Measurements from ENCODE around the gene PELI1. TPM values are rescaled to one million over a fixed set of nuclear protein-coding genes. Genes with fewer than 3 reads are reported as not detected.
"Not testable (repeated sequence)": the region's sequence is repeated elsewhere in the genome, so short reads cannot be mapped to it uniquely, and the experiment has no call there.

Gene PELI1
- total and polyA plus RNA-seq, 2 donors (not counting 3 experiments of a cell fraction or from before 2014, with no cell fraction given), result 14.2 to 30.9 TPM

GRCh38 chr2:64080179-64080578 is 64.0 kb downstream of the PELI1 start:
- Histone ChIP-seq H2AFZ (ENCODE audit: low read depth, low read length) (no peak overlapping the region), H3K4me2 (ENCODE audit: insufficient read depth, low read length) (no peak overlapping the region), H3K4me3 (replicated peaks in 1 of 3; ENCODE audit: insufficient read depth in 1 of 3, low read depth in 1 of 3, low read length in 3 of 3) (no peak overlapping the region), H3K27ac (ENCODE audit: insufficient read depth, low read depth, low read length) (no peak overlapping the region), H3K9me1 (replicated peaks; ENCODE audit: control insufficient read depth, extremely low read depth, insufficient read depth, low read length) (no peaks in the 10 kb centered on the region), H4K20me1 (replicated peaks; ENCODE audit: control insufficient read depth, extremely low read depth, insufficient read depth, low read length) (no peaks in the 10 kb centered on the region), H3K27me3 (ENCODE audit: control insufficient read depth in 2 of 2, insufficient read depth in 2 of 2, low read length in 2 of 2) (no peaks in the 10 kb centered on the region), H3K9ac (replicated peaks; ENCODE audit: extremely low read depth, insufficient read depth, low read length) (no peak overlapping the region), H3K9me3 (replicated peaks; ENCODE audit: control insufficient read depth, insufficient read depth, low read length) (no peaks in the 10 kb centered on the region), H3K36me3 (ENCODE audit: control insufficient read depth in 2 of 2, extremely low read depth in 1 of 2, insufficient read depth in 2 of 2, low read length in 2 of 2) (no peaks in the 10 kb centered on the region), H3K4me1 (ENCODE audit: control insufficient read depth, extremely low read depth, insufficient read depth, low read length) (no peaks in the 10 kb centered on the region), H3K79me2 (ENCODE audit: control insufficient read depth, insufficient read depth, low read length) (no peaks in the 10 kb centered on the region)
- intact Hi-C loops (cut with micrococcal nuclease), result no loop called here
- DNase-seq (ENCODE audit: low read depth, low spot score) (no peak), FAIRE-seq (no peak)
- no TSS peak for BruUV-seq (replicated peaks)
- ChIA-PET CTCF (interaction anchor here (1.0 to 1.9 kb wide), 2 partner anchors 9 to 248 kb away, joined by 3 to 7 read pairs; no protein-coding TSS in a partner anchor), POLR2A (no interaction called here)
- dilution Hi-C loops (cut with MboI; ENCODE audit: extremely low pct_ligation_motif_present, low sequenced_read_pairs), result no loop called here
- TF ChIP-seq POLR2AphosphoS5 (IDR thresholded peaks at IDR 0.05; ENCODE audit: insufficient read depth, low read depth, low read length), result no peak
- TF ChIP-seq MYC (IDR thresholded peaks at IDR 0.05; ENCODE audit: low read depth, low read length), result no peak
- no peak for TF ChIP-seq JUN (IDR thresholded peaks at IDR 0.05; ENCODE audit: borderline replicate concordance, insufficient read depth, insufficient read length, low read depth)
- TF ChIP-seq POLR2A (IDR thresholded peaks at IDR 0.05; ENCODE audit: low read depth, low read length), result no peak
- TF ChIP-seq FOS (IDR thresholded peaks at IDR 0.05; ENCODE audit: borderline replicate concordance, insufficient read depth, low read length), result no peak
- no peak for TF ChIP-seq EZH2 (IDR thresholded peaks at IDR 0.05; ENCODE audit: borderline replicate concordance, low read depth, low read length, severe bottlenecking)

DNA sequence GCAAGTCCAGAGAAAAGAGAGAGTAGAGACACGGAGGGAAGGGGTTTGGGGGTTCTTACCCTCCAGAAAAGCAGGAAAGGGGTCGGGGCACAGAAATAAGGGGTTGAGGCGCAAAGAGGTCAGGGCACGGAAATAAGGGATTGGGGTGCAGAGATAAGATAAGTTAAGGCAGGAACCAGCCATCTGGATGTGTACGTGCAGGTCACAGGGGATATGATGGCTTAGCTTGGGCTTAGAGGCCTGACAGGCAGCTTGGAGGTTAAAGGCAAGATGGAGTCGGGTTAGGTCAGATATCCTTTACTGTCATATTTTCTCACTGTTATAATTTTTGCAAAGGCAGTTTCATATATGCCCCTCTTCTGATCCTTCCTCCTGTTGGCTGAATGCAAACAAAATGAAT is 64.5 kb downstream of the PELI1 start:
- CTCF ChIA-PET, result interaction anchor here (1.0 to 1.9 kb wide), 2 partner anchors 8 to 248 kb away, joined by 3 to 7 read pairs; no protein-coding TSS in a partner anchor
- H3K9me1 ChIP-seq (replicated peaks; ENCODE audit: control insufficient read depth, extremely low read depth, insufficient read depth, low read length); H3K27ac ChIP-seq (ENCODE audit: insufficient read depth, low read depth, low read length); H3K27me3 ChIP-seq (ENCODE audit: control insufficient read depth in 2 of 2, insufficient read depth in 2 of 2, low read length in 2 of 2); POLR2A ChIA-PET; H3K4me3 ChIP-seq (replicated peaks in 1 of 3; ENCODE audit: insufficient read depth in 1 of 3, low read depth in 1 of 3, low read length in 3 of 3); FAIRE-seq; H3K4me2 ChIP-seq (ENCODE audit: insufficient read depth, low read length); dilution Hi-C loops (cut with MboI; ENCODE audit: extremely low pct_ligation_motif_present, low sequenced_read_pairs); H3K9me3 ChIP-seq (replicated peaks; ENCODE audit: control insufficient read depth, insufficient read depth, low read length); H2AFZ ChIP-seq (ENCODE audit: low read depth, low read length); H3K79me2 ChIP-seq (ENCODE audit: control insufficient read depth, insufficient read depth, low read length); intact Hi-C loops (cut with micrococcal nuclease); DNase-seq (ENCODE audit: low read depth, low spot score); H3K36me3 ChIP-seq (ENCODE audit: control insufficient read depth in 2 of 2, extremely low read depth in 1 of 2, insufficient read depth in 2 of 2, low read length in 2 of 2); H3K9ac ChIP-seq (replicated peaks; ENCODE audit: extremely low read depth, insufficient read depth, low read length); H3K4me1 ChIP-seq (ENCODE audit: control insufficient read depth, extremely low read depth, insufficient read depth, low read length); H4K20me1 ChIP-seq (replicated peaks; ENCODE audit: control insufficient read depth, extremely low read depth, insufficient read depth, low read length); BruUV-seq (replicated peaks): not testable (repeated sequence)

DNA sequence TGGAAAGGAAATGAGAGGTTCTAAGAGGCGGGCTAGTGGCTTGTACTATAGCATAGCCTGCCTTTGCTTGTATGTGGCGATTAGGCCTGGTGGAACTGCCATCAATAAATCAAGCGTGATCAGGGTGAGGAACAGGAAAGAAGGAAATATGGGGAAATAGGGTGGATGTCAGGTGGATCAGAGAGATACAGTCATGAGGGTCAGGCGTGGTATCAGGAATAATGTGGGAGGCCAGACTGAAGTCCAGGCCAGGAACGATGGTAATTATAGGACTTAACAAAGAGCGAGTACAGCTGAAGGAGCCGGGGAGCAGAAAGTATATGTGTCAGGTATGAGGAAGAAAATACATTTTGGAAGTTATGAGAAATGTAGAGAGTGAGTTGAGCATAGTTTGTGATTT is 67.4 kb downstream of the PELI1 start:
- DNase-seq (ENCODE audit: low read depth, low spot score); intact Hi-C loops (cut with micrococcal nuclease); H3K27me3 ChIP-seq (ENCODE audit: control insufficient read depth in 2 of 2, insufficient read depth in 2 of 2, low read length in 2 of 2); H3K9ac ChIP-seq (replicated peaks; ENCODE audit: extremely low read depth, insufficient read depth, low read length); H3K4me1 ChIP-seq (ENCODE audit: control insufficient read depth, extremely low read depth, insufficient read depth, low read length); dilution Hi-C loops (cut with MboI; ENCODE audit: extremely low pct_ligation_motif_present, low sequenced_read_pairs); H3K4me3 ChIP-seq (replicated peaks in 1 of 3; ENCODE audit: insufficient read depth in 1 of 3, low read depth in 1 of 3, low read length in 3 of 3); H3K36me3 ChIP-seq (ENCODE audit: control insufficient read depth in 2 of 2, extremely low read depth in 1 of 2, insufficient read depth in 2 of 2, low read length in 2 of 2); H3K27ac ChIP-seq (ENCODE audit: insufficient read depth, low read depth, low read length); H3K4me2 ChIP-seq (ENCODE audit: insufficient read depth, low read length); CTCF ChIA-PET; H2AFZ ChIP-seq (ENCODE audit: low read depth, low read length); FAIRE-seq; H3K9me3 ChIP-seq (replicated peaks; ENCODE audit: control insufficient read depth, insufficient read depth, low read length); H3K79me2 ChIP-seq (ENCODE audit: control insufficient read depth, insufficient read depth, low read length); H4K20me1 ChIP-seq (replicated peaks; ENCODE audit: control insufficient read depth, extremely low read depth, insufficient read depth, low read length); H3K9me1 ChIP-seq (replicated peaks; ENCODE audit: control insufficient read depth, extremely low read depth, insufficient read depth, low read length); BruUV-seq (replicated peaks): not testable (repeated sequence)
- POLR2A ChIA-PET, result interaction anchor here (1.1 kb wide), 1 partner anchor 13 kb away, joined by 3 read pairs; no protein-coding TSS in a partner anchor
